Measurements from ENCODE around the gene ABR. TPM values are rescaled to one million over a fixed set of nuclear protein-coding genes. Genes with fewer than 3 reads are reported as not detected.

Gene ABR
- total RNA-seq, 1 experiment from 2014 or later = 172 TPM

GRCh38 chr17:1082579-1082978 lies 97.2 kb downstream of the ABR start:
- CTCF ChIA-PET = no interaction called here
- POLR2A ChIA-PET = no interaction called here
- Histone ChIP-seq H3K4me1 (ENCODE audit: control insufficient read depth, insufficient read depth, low read length) (peaks cover 42% of the 10 kb centered on the region), H3K9me3 (ENCODE audit: control insufficient read depth, insufficient read depth, low read depth, low read length) (no peaks in the 10 kb centered on the region), H3K36me3 (ENCODE audit: control insufficient read depth, insufficient read depth, low read length) (no peaks in the 10 kb centered on the region), H3K27me3 (ENCODE audit: control insufficient read depth, insufficient read depth, low read length) (no peaks in the 10 kb centered on the region), H3K4me3 (ENCODE audit: low read depth in 2 of 2, low read length in 2 of 2) (no peak overlapping the region), H3K27ac (ENCODE audit: low read length) (no peak overlapping the region)
- intact Hi-C loops (cut with micrococcal nuclease; ENCODE audit: unreplicated experiment) = no loop called here
- 0 out of 2 replicates have a peak, but pooled peaks have one; percentile 4 for ATAC-seq
- TF ChIP-seq REST (IDR thresholded peaks at IDR 0.05; ENCODE audit: insufficient read depth in 1 of 2, low read depth in 2 of 2, low read length in 1 of 2) = no peak
- no peak for TF ChIP-seq SIN3A (IDR thresholded peaks at IDR 0.05; ENCODE audit: borderline replicate concordance, insufficient read depth, low read depth, low read length)
- TF ChIP-seq TCF7L2 (IDR thresholded peaks at IDR 0.05; ENCODE audit: low read depth, low read length) = no peak
- TF ChIP-seq POLR2AphosphoS5 (IDR thresholded peaks at IDR 0.05; ENCODE audit: low read depth, low read length) = no peak
- no peak for TF ChIP-seq CTCF (IDR thresholded peaks at IDR 0.05)
- no TSS peak for BruUV-seq (replicated peaks)
- in situ Hi-C loops (cut with HindIII; ENCODE audit: low pct_unique_long_range_greater_than_20kb, low sequenced_read_pairs) = no loop called here
- peak; percentile 71 for DNase-seq (ENCODE audit: low read depth, low spot score)

- H3K27me3 ChIP-seq (ENCODE audit: control insufficient read depth, insufficient read depth, low read length) = no peaks in the 10 kb centered on the region
- intact Hi-C loops (cut with micrococcal nuclease; ENCODE audit: unreplicated experiment) = no loop called here
- TF ChIP-seq CTCF (IDR thresholded peaks at IDR 0.05) (no peak), TCF7L2 (IDR thresholded peaks at IDR 0.05; ENCODE audit: low read depth, low read length) (no peak), POLR2AphosphoS5 (IDR thresholded peaks at IDR 0.05; ENCODE audit: low read depth, low read length) (no peak), SIN3A (IDR thresholded peaks at IDR 0.05; ENCODE audit: borderline replicate concordance, insufficient read depth, low read depth, low read length) (no peak), REST (IDR thresholded peaks at IDR 0.05; ENCODE audit: insufficient read depth in 1 of 2, low read depth in 2 of 2, low read length in 1 of 2) (no peak)
- POLR2A ChIA-PET = no interaction called here
- H3K27ac ChIP-seq (ENCODE audit: low read length) = no peak overlapping the region
- no peaks in the 10 kb centered on the region for H3K36me3 ChIP-seq (ENCODE audit: control insufficient read depth, insufficient read depth, low read length)
- DNase-seq (ENCODE audit: low read depth, low spot score) = no peak
- no TSS peak for BruUV-seq (replicated peaks)
- in situ Hi-C loops (cut with HindIII; ENCODE audit: low pct_unique_long_range_greater_than_20kb, low sequenced_read_pairs) = no loop called here
- ATAC-seq = no peak
- no peak overlapping the region for H3K4me3 ChIP-seq (ENCODE audit: low read depth in 2 of 2, low read length in 2 of 2)
- H3K4me1 ChIP-seq (ENCODE audit: control insufficient read depth, insufficient read depth, low read length) = peaks cover 38% of the 10 kb centered on the region
- CTCF ChIA-PET = no interaction called here
- H3K9me3 ChIP-seq (ENCODE audit: control insufficient read depth, insufficient read depth, low read depth, low read length) = no peaks in the 10 kb centered on the region
These were observed 100.8 kb downstream of the ABR start for GRCh38 chr17:1078831-1079561.
